Astrocyte of the hippocampus (primary cell): ENCODE results near the gene TNNC1.

Experiments used
- DNase-seq: peaks from one replicate; pipeline ENCODE4 v3.0.0; 2011; ENCODE audit warnings: low read depth, low spot score

TNNC1 gene

GRCh38 chr3:52432225-52432624 is 21.6 kb downstream of the TNNC1 start:
- DNase-seq = no peak

- no peak for DNase-seq
These were observed 22.2 kb downstream of the TNNC1 start for GRCh38 chr3:52431459-52432223.

GRCh38 chr3:52430416-52430810 is 23.4 kb downstream of the TNNC1 start:
- no peak for DNase-seq

DNA sequence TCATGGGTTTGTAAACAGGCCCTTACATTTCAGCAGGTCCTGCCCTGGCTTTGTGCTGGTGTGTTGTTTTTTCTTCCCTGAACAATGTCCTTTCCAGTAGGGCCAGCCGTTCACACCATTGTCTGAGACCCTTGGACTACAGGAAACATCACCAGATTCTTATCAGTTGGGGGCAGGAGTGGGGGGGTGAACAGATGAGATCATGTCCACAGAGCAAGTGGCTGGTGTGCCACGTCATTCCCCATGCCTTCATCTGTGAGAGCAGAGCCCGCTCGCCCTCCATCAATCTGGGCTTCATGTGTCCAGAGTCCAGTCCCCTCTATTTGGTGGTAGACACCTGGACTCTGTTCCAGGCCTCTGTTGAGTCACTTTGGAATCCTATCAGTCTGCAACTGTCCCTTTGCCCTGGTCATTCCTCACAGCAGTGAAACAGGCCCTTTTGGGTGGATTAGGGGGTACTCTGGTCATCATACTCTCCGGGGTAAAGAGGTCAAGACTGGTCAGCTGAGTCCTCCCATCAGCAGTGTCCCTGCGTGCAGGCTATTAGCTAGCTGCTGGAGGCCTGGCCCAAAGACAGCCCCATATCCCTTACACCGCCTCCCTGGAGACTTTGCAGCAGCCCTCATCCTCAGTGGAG is 23.9 kb downstream of the TNNC1 start:
- no peak for DNase-seq

- DNase-seq = no peak
These were observed 24.8 kb downstream of the TNNC1 start for GRCh38 chr3:52429031-52429430.

DNA sequence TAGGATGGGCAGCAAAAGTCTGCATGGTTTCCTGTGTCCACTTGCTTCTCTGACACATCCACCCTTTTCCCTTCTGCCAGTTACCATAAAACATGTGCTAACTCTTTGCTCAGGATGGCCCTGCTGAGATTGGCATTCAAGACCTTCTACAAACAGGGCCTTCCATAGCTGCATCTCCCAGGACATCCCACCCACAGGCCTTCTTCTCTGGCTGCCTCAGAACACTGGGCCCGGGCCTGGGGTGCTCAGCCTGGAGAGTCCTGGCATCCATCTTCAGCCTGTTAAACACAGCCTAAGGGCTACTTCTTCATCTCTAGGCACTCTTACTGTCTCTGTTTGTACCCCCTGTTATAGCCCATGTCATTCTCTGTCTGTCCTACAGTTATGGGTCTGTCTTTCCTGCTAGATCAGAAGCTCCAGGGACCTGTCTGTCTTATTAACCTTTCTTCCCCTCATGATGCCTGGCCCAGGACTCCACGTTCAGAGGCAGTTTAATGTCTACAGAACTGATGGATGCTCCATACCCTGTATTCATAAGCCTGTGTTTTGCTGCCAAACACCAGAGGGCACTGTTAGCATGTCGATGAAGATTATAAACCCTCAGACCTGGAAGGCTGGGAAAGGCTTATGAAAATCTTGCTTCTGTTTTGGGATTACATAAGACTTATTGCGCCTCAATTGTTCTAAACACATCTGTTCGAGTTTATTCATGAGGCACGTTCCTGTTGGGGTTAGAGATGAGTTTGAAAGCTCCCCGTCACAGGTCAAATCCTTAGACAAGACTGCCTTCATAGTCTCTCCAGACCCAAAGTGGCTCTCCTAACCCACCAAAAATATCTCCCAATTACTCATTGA is 25.5 kb downstream of the TNNC1 start:
- DNase-seq = peak; percentile 81

DNA sequence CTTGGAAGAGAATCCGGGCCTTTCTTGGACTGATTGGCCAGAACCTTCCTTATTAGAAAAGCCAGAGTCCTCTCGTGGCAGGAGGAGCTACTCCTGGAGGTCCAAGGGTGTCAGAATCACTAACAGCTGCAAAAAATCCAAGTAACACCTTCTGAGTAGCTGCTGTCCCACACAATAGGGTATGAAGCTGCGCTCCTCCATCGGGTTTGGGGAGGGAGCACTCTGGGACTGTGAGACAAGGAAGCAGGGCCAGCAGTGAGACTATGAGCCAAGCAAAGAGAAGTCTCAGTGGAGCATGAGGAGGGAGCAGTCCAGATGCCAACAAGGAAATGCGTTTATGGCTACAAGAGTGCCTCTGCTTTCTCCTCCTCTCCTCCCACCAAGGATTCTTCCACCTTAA is 30.7 kb downstream of the TNNC1 start:
- no peak for DNase-seq

GRCh38 chr3:52422669-52423068 is 31.2 kb downstream of the TNNC1 start:
- no peak for DNase-seq

DNA sequence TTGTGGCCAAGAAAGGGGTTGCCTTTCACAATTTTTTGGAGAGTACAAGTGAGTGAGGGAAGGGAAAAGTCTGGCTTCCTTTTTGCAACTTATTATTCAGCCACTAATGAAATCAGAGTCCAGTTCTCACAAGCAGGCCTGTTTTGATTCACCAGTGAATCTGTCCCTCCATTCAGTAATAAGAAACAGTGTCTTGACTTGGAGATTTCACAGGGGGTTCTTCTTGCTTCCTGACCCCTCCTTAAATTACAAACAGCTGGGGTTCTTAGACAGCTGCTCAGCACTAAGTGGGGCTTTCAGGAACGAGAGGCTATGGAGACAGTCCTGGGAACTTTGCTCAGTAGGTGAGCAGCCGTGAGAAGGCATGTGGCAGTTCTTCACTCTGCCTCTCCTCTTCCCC is 33.5 kb downstream of the TNNC1 start:
- no peak for DNase-seq

DNA sequence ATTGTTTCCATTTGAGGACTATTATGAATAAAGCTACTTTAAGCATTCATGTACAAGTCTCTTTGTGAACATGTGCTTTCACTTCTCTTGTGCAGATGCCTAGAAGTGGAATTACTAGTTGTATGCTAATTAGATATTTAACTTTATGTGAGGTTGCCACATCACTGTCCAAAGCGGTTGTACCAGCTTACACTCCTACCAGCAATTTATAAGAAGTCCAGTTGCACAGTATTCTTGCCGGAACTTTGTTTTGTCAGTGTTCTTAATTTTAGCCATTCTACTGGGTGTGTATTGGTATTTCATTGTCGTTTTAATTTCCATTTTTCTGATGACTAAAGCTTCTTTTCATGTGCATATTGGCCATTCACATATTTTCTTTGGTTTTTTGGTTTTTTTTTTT is 38.0 kb downstream of the TNNC1 start:
- DNase-seq = no peak

DNA sequence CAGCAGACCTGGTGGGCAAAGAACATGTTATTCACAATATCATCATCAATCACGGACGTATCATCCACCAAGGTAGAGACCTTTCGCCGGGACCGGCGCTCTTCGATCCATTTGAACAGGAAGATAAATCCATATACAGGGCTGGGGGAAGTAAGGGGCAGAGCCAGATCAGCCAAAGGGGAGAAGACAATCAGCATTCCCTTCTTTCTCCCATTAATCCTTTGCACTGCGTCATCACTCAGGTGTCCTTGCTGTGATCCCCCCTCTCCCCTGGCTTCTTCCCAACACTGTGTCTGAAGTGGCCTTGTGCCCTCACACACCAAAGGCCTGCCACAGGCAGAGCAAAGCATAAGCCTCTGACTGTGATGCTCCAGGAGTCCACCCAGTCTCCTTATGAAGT is 45.4 kb downstream of the TNNC1 start:
- no peak for DNase-seq

DNA sequence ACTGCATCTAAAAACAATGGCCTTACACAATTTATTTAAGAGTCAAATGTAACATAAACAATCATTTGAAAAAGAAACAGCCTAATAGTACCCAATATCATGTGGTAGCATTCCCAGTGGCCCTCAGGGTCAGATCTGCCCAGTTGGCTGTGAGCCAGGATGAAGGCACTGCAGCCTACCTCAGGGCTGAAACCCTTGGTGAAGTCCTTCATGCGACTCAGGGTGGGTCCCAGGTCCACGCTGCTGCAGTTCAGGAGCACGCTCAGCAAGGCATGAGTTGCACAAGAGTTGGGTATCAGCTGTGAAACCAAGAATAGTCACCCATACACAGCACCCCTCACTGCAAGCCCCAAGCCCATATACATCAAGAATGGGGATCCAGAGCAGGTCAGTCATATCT is 46.1 kb downstream of the TNNC1 start:
- no peak for DNase-seq

- DNase-seq = no peak
These were observed 46.9 kb downstream of the TNNC1 start for GRCh38 chr3:52406791-52407510.

GRCh38 chr3:52406231-52406661 is 47.6 kb downstream of the TNNC1 start:
- no peak for DNase-seq

- no peak for DNase-seq
These were observed 48.2 kb downstream of the TNNC1 start for GRCh38 chr3:52405601-52406110.

GRCh38 chr3:52405066-52405465 is 48.8 kb downstream of the TNNC1 start:
- no peak for DNase-seq

GRCh38 chr3:52404391-52404790 is 49.5 kb downstream of the TNNC1 start:
- no peak for DNase-seq

DNA sequence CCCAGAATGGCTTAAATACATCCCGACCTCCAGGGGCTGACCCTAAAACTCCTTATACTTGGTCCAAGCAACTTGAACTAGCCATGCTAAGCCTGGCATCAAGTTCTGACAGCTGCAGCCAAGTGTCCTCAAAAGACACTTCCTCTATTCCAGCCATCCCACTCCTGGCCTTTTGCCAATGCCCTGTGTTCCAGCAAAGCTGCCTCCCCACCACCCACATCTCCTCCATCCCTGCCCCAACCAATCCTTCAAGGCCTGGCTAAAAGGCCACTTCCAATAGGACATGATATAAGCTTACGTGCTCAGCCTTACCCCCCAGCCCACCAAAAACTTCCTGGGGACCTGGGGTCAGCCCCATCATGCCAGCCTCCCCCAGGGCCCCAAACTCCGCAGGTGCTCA is 49.9 kb downstream of the TNNC1 start:
- no peak for DNase-seq

- no peak for DNase-seq
These were observed 50.5 kb downstream of the TNNC1 start for GRCh38 chr3:52403271-52403841.

- no peak for DNase-seq
These were observed 51.1 kb downstream of the TNNC1 start for GRCh38 chr3:52402706-52403270.

DNA sequence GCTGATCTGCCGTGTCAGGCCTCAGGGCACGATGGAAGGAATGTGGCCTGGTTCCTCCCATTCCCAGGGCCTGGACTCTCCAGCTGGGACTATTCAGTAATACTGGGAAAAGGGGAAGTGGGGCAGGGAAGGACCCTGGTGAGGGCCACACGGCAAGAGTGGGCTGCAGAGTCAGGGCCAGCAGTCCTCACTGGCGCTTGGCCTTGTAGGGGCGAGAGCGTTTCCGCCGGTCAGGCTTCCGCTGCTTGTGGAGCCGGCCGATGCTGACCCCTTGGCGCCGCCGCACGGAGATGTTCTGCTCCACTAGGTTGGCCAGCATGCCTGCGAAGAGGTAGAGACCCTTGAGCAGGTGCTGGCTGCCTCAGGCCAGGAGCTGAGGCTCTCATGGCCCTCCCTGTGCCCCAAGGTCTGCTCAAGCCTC is 51.7 kb downstream of the TNNC1 start:
- DNase-seq = no peak
